GM18907 (cell line): ENCODE results near the gene MAGEA3.
"Not testable (repeated sequence)": the region's sequence is repeated elsewhere in the genome, so short reads cannot be mapped to it uniquely, and the experiment has no call there.

ENCODE experiments used
- ATAC-seq: cut with Tn5 transposase; IDR thresholded peaks from one replicate; pipeline ENCODE4 v1.9.1; 2021; ENCODE audit warnings: mild to moderate bottlenecking, moderate library complexity; ENCODE audit not compliant: unreplicated experiment

Gene MAGEA3

GRCh38 chrX:152697952-152698931, at the start of gene MAGEA3:
MAGEA3 (plus strand) TSS chrX:152698794; CDS start chrX:152700833, 2,039 bp downstream.
- ATAC-seq = not testable (repeated sequence)

- no peak for ATAC-seq
These were observed 46.5 kb upstream of the MAGEA3 start for GRCh38 chrX:152652060-152652459.

- ATAC-seq = no peak
These were observed 46.1 kb upstream of the MAGEA3 start for GRCh38 chrX:152652467-152652866.

GRCh38 chrX:152656087-152656486, 42.5 kb upstream of the MAGEA3 start:
- ATAC-seq = no peak

- no peak for ATAC-seq
These were observed 41.7 kb upstream of the MAGEA3 start for GRCh38 chrX:152656890-152657289.

GRCh38 chrX:152658302-152658701, 40.3 kb upstream of the MAGEA3 start:
- ATAC-seq = no peak

GRCh38 chrX:152663086-152663485, 35.5 kb upstream of the MAGEA3 start:
- ATAC-seq = no peak

GRCh38 chrX:152674135-152674534, 24.5 kb upstream of the MAGEA3 start:
- ATAC-seq = no peak

- not testable (repeated sequence) for ATAC-seq
These were observed 23.9 kb upstream of the MAGEA3 start for GRCh38 chrX:152674652-152675051.

- ATAC-seq = peak; percentile 92
These were observed 17.6 kb upstream of the MAGEA3 start for GRCh38 chrX:152681012-152681411.

GRCh38 chrX:152700390-152700789, 1.8 kb downstream of the MAGEA3 start:
- not testable (repeated sequence) for ATAC-seq

GRCh38 chrX:152706500-152706899, 7.9 kb downstream of the MAGEA3 start:
- not testable (repeated sequence) for ATAC-seq

- ATAC-seq = not testable (repeated sequence)
These were observed 10.6 kb downstream of the MAGEA3 start, which contains the start of gene CSAG2 for GRCh38 chrX:152709173-152709572. CSAG2 (minus strand) TSS chrX:152709273; CDS start chrX:152709112, 161 bp downstream.

- ATAC-seq = peak; percentile 67
These were observed 14.6 kb downstream of the MAGEA3 start for GRCh38 chrX:152713195-152713594.

GRCh38 chrX:152713815-152714787, 15.5 kb downstream of the MAGEA3 start, which contains the start of gene MAGEA2B:
MAGEA2B (plus strand) TSS chrX:152714628; CDS start chrX:152717107, 2,479 bp downstream.
- ATAC-seq = not testable (repeated sequence)

GRCh38 chrX:152725409-152725808, 26.8 kb downstream of the MAGEA3 start:
- no peak for ATAC-seq

- no peak for ATAC-seq
These were observed 34.8 kb downstream of the MAGEA3 start, which contains the start of the genes CSAG1 and MAGEA12 for GRCh38 chrX:152733261-152733975. CSAG1 (minus strand) TSS chrX:152733721; CDS start chrX:152732460, 1,261 bp downstream. MAGEA12 (plus strand) TSS chrX:152733757; CDS start chrX:152736162, 2,405 bp downstream.

GRCh38 chrX:152734143-152734858, 35.7 kb downstream of the MAGEA3 start:
- ATAC-seq = not testable (repeated sequence)

GRCh38 chrX:152735101-152735500, 36.5 kb downstream of the MAGEA3 start:
- ATAC-seq = no peak
